Measurements from ENCODE around the gene STARD9. TPM values are rescaled to one million over a fixed set of nuclear protein-coding genes. Genes with fewer than 3 reads are reported as not detected.

Gene STARD9
- total and polyA plus RNA-seq, 2 experiments from 2014 or later = 1.8 to 6.2 TPM

DNA sequence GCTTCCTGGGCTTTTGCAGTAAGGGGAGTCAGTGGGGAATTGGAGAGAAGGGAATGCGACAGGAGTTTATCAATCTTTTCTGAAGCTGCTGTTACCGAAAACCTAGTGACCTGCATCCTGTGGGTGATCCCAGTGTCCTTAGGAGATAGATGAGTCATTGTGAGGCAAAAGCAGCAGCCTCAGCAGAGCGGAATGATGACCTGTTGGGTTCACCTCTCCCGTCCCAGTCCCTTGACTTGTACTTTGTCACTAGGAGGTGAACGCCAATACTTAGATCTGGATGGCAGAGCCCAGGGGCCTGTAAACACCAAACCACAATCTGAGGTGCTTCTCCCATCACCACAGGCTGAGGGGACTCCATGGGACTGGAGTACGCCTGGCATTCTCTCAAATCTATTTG, 143.6 kb downstream of the STARD9 start:
- H3K9me3 Mint-ChIP-seq = no peaks in the 10 kb centered on the region
- Histone ChIP-seq H3K4me2 (no peak overlapping the region), H3K4me3 (no peak overlapping the region), H2AFZ (no peak overlapping the region), H3K9me2 (ENCODE audit: insufficient read depth) (no peaks in the 10 kb centered on the region), H3K4me1 (ENCODE audit: insufficient read depth) (no peaks in the 10 kb centered on the region), H3F3A (replicated peaks; ENCODE audit: low read depth) (no peaks in the 10 kb centered on the region), H3K27me3 (ENCODE audit: insufficient read depth) (no peaks in the 10 kb centered on the region), H3K36me3 (ENCODE audit: insufficient read depth) (peaks cover 11% of the 10 kb centered on the region; the same call in 1 of the 2 replicates), H3K79me2 (replicated peaks; ENCODE audit: insufficient read depth) (no peaks in the 10 kb centered on the region), H4K20me1 (replicated peaks; ENCODE audit: insufficient read depth) (no peaks in the 10 kb centered on the region), H3K27ac (ENCODE audit: low read depth) (no peak overlapping the region)
- H3K36me3 Mint-ChIP-seq (ENCODE audit: low read depth) = peaks cover 13% of the 10 kb centered on the region; the same call in 2 of the 3 replicates
- no peak overlapping the region for H3K4me3 Mint-ChIP-seq
- H3K27me3 Mint-ChIP-seq (ENCODE audit: insufficient read depth, low read depth, poor library complexity) = peaks cover 8% of the 10 kb centered on the region
- H3K4me1 Mint-ChIP-seq = no peaks in the 10 kb centered on the region
- DNase-seq (ENCODE audit: low spot score) = no peak
- no peak for TF ChIP-seq ZNF331 (CRISPR knock-in tag; IDR thresholded peaks at IDR 0.05; ENCODE audit: low read depth)
- TF ChIP-seq STAT1 (IDR thresholded peaks at IDR 0.05; ENCODE audit: unreplicated experiment) = no peak
- no peak for TF ChIP-seq NANOG (IDR thresholded peaks at IDR 0.05; ENCODE audit: borderline replicate concordance)
- TF ChIP-seq JUNB (IDR thresholded peaks at IDR 0.05; ENCODE audit: unreplicated experiment) = no peak
- TF ChIP-seq, protein P1, sequence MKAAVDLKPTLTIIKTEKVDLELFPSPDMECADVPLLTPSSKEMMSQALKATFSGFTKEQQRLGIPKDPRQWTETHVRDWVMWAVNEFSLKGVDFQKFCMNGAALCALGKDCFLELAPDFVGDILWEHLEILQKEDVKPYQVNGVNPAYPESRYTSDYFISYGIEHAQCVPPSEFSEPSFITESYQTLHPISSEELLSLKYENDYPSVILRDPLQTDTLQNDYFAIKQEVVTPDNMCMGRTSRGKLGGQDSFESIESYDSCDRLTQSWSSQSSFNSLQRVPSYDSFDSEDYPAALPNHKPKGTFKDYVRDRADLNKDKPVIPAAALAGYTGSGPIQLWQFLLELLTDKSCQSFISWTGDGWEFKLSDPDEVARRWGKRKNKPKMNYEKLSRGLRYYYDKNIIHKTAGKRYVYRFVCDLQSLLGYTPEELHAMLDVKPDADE (IDR thresholded peaks at IDR 0.05) = no peak
- no peak for TF ChIP-seq EZH2 (IDR thresholded peaks at IDR 0.05; ENCODE audit: low read depth, unreplicated experiment)
- no peak for TF ChIP-seq EZH2phosphoT487 (IDR thresholded peaks at IDR 0.05; ENCODE audit: unreplicated experiment)
- TF ChIP-seq, protein P2, sequence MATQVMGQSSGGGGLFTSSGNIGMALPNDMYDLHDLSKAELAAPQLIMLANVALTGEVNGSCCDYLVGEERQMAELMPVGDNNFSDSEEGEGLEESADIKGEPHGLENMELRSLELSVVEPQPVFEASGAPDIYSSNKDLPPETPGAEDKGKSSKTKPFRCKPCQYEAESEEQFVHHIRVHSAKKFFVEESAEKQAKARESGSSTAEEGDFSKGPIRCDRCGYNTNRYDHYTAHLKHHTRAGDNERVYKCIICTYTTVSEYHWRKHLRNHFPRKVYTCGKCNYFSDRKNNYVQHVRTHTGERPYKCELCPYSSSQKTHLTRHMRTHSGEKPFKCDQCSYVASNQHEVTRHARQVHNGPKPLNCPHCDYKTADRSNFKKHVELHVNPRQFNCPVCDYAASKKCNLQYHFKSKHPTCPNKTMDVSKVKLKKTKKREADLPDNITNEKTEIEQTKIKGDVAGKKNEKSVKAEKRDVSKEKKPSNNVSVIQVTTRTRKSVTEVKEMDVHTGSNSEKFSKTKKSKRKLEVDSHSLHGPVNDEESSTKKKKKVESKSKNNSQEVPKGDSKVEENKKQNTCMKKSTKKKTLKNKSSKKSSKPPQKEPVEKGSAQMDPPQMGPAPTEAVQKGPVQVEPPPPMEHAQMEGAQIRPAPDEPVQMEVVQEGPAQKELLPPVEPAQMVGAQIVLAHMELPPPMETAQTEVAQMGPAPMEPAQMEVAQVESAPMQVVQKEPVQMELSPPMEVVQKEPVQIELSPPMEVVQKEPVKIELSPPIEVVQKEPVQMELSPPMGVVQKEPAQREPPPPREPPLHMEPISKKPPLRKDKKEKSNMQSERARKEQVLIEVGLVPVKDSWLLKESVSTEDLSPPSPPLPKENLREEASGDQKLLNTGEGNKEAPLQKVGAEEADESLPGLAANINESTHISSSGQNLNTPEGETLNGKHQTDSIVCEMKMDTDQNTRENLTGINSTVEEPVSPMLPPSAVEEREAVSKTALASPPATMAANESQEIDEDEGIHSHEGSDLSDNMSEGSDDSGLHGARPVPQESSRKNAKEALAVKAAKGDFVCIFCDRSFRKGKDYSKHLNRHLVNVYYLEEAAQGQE (IDR thresholded peaks at IDR 0.05; ENCODE audit: unreplicated experiment) = no peak
- TF ChIP-seq POLR2AphosphoS5 (IDR thresholded peaks at IDR 0.05; ENCODE audit: low read depth) = no peak
- TF ChIP-seq, protein P3, sequence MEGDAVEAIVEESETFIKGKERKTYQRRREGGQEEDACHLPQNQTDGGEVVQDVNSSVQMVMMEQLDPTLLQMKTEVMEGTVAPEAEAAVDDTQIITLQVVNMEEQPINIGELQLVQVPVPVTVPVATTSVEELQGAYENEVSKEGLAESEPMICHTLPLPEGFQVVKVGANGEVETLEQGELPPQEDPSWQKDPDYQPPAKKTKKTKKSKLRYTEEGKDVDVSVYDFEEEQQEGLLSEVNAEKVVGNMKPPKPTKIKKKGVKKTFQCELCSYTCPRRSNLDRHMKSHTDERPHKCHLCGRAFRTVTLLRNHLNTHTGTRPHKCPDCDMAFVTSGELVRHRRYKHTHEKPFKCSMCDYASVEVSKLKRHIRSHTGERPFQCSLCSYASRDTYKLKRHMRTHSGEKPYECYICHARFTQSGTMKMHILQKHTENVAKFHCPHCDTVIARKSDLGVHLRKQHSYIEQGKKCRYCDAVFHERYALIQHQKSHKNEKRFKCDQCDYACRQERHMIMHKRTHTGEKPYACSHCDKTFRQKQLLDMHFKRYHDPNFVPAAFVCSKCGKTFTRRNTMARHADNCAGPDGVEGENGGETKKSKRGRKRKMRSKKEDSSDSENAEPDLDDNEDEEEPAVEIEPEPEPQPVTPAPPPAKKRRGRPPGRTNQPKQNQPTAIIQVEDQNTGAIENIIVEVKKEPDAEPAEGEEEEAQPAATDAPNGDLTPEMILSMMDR (conservative IDR thresholded peaks at IDR 0.05; ENCODE audit: low read depth in 2 of 2) = no peak
- no peak for TF ChIP-seq ZNF114 (CRISPR knock-in tag; IDR thresholded peaks at IDR 0.05)
- TF ChIP-seq, protein P4, sequence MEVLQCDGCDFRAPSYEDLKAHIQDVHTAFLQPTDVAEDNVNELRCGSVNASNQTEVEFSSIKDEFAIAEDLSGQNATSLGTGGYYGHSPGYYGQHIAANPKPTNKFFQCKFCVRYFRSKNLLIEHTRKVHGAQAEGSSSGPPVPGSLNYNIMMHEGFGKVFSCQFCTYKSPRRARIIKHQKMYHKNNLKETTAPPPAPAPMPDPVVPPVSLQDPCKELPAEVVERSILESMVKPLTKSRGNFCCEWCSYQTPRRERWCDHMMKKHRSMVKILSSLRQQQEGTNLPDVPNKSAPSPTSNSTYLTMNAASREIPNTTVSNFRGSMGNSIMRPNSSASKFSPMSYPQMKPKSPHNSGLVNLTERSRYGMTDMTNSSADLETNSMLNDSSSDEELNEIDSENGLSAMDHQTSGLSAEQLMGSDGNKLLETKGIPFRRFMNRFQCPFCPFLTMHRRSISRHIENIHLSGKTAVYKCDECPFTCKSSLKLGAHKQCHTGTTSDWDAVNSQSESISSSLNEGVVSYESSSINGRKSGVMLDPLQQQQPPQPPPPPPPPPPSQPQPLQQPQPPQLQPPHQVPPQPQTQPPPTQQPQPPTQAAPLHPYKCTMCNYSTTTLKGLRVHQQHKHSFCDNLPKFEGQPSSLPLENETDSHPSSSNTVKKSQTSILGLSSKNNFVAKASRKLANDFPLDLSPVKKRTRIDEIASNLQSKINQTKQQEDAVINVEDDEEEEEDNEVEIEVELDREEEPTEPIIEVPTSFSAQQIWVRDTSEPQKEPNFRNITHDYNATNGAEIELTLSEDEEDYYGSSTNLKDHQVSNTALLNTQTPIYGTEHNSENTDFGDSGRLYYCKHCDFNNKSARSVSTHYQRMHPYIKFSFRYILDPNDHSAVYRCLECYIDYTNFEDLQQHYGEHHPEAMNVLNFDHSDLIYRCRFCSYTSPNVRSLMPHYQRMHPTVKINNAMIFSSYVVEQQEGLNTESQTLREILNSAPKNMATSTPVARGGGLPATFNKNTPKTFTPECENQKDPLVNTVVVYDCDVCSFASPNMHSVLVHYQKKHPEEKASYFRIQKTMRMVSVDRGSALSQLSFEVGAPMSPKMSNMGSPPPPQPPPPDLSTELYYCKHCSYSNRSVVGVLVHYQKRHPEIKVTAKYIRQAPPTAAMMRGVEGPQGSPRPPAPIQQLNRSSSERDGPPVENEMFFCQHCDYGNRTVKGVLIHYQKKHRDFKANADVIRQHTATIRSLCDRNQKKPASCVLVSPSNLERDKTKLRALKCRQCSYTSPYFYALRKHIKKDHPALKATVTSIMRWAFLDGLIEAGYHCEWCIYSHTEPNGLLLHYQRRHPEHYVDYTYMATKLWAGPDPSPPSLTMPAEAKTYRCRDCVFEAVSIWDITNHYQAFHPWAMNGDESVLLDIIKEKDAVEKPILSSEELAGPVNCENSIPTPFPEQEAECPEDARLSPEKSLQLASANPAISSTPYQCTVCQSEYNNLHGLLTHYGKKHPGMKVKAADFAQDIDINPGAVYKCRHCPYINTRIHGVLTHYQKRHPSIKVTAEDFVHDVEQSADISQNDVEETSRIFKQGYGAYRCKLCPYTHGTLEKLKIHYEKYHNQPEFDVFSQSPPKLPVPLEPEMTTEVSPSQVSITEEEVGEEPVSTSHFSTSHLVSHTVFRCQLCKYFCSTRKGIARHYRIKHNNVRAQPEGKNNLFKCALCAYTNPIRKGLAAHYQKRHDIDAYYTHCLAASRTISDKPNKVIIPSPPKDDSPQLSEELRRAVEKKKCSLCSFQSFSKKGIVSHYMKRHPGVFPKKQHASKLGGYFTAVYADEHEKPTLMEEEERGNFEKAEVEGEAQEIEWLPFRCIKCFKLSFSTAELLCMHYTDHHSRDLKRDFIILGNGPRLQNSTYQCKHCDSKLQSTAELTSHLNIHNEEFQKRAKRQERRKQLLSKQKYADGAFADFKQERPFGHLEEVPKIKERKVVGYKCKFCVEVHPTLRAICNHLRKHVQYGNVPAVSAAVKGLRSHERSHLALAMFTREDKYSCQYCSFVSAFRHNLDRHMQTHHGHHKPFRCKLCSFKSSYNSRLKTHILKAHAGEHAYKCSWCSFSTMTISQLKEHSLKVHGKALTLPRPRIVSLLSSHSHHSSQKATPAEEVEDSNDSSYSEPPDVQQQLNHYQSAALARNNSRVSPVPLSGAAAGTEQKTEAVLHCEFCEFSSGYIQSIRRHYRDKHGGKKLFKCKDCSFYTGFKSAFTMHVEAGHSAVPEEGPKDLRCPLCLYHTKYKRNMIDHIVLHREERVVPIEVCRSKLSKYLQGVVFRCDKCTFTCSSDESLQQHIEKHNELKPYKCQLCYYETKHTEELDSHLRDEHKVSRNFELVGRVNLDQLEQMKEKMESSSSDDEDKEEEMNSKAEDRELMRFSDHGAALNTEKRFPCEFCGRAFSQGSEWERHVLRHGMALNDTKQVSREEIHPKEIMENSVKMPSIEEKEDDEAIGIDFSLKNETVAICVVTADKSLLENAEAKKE (CRISPR knock-in tag; IDR thresholded peaks at IDR 0.05) = no peak
- no peak for TF ChIP-seq CREB1 (CRISPR knock-in tag; IDR thresholded peaks at IDR 0.05; ENCODE audit: low read depth)
- H3K27ac Mint-ChIP-seq = 0 out of 2 replicates have a peak overlapping the region, but pooled peaks have one; percentile 48
- no peak for ATAC-seq

Data from GM23338 (cell line).